GM12801 (cell line): ENCODE measurements around the gene IFNG-AS1.

Source experiments
- CTCF ChIP-seq: IDR thresholded peaks from one replicate; pipeline ENCODE4 v1.5.1; 2011; ENCODE audit warnings: control low read depth; ENCODE audit not compliant: insufficient read length; ENCODE audit errors: extremely low read depth

The IFNG-AS1 gene

GRCh38 chr12:67989184-67989920 is at the start of gene IFNG-AS1:
IFNG-AS1 (plus strand) TSS chr12:67989447.
- TF ChIP-seq CTCF, result no peak

GRCh38 chr12:67939611-67940010 is 49.6 kb upstream of the IFNG-AS1 start:
- no peak for TF ChIP-seq CTCF

- no peak for TF ChIP-seq CTCF
Observed at GRCh38 chr12:67940780-67941243, 48.4 kb upstream of the IFNG-AS1 start.

GRCh38 chr12:67942724-67943123 is 46.5 kb upstream of the IFNG-AS1 start:
- no peak for TF ChIP-seq CTCF

- TF ChIP-seq CTCF, result no peak
Observed at GRCh38 chr12:67943141-67943892, 45.9 kb upstream of the IFNG-AS1 start.

- TF ChIP-seq CTCF, result no peak
Observed at GRCh38 chr12:67944093-67944492, 45.2 kb upstream of the IFNG-AS1 start.

- TF ChIP-seq CTCF, result no peak
Observed at GRCh38 chr12:67952787-67953186, 36.5 kb upstream of the IFNG-AS1 start.
